CD4-positive, alpha-beta T cell treated with Interleukin-21 for 1 hour (primary cell): Measurements from ENCODE around the gene PLPP3.
"Not testable (repeated sequence)": the region's sequence is repeated elsewhere in the genome, so short reads cannot be mapped to it uniquely, and the experiment has no call there.

ENCODE experiments used
- DNase-seq: peaks from one replicate; pipeline ENCODE4 v3.0.0-alpha.2; 2020

Gene PLPP3

DNA sequence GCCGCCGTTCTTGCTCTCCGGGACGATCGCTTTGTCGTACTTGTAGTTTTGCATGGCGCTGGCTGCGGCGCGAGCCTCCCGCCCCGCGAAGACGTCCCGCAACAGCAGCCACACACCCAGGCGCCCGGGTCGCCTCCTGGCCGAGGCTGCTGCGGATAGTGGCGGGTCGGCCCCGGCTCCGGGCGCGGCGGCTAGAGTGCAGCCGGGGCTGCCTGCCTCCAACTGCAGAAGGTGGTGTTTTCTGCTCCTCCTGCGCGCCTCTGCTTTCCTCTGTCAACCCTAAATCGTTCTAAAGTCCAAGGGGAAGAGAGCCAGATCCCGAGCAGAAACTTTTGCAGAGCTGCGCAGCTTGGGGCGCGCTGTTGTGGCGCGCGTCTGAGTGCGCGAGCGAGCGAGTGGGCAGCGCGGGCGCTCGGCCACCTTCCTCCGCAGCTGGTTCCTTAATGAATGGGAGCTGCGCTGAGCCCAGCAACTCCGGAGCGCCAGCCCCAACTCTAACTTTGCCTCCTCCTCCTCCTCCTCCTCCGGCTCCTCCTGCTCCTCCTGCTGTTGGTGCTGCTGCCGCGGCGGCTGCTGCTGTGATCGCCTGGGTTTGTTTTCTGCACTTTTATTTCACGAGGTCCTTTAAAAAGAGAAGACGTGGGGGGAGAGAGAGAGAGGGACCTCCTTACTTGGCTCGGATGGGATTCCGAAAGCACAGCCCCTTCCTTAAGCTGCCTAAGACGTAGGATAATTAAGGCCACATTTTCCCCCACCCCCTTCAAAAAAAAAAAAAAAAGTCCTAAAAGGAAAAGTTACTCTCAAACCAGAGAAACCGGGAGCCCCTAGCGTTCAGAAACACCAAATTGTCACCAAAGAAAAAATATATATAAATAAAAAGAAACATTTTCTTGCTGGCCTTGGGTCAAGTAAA, at the start of gene PLPP3:
Gene PLPP3, minus strand, starts transcription at position 601 of the 913 bp plus-strand sequence. Its CDS starts 547 bp downstream, at position 54.
- DNase-seq, result no peak

DNA sequence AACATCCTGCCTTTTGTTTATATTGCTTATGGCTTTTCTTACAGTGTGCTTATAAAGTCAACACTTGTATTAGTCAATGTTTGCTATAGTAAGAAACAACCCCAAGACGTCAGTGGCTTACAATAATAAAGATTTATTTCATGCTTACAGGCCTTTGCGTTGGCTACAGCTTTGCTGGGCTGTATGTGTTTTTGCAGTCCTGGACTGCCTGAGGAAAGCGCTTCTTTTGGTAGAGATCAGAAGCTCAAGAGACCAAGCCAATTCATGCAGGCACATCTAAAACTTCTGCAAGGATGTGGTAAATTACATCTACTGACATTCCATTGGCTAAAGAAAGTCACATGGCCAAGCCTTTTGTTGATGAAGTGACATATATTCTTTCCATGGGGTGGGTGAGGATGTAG, 48.3 kb upstream of the PLPP3 start:
- no peak for DNase-seq

DNA sequence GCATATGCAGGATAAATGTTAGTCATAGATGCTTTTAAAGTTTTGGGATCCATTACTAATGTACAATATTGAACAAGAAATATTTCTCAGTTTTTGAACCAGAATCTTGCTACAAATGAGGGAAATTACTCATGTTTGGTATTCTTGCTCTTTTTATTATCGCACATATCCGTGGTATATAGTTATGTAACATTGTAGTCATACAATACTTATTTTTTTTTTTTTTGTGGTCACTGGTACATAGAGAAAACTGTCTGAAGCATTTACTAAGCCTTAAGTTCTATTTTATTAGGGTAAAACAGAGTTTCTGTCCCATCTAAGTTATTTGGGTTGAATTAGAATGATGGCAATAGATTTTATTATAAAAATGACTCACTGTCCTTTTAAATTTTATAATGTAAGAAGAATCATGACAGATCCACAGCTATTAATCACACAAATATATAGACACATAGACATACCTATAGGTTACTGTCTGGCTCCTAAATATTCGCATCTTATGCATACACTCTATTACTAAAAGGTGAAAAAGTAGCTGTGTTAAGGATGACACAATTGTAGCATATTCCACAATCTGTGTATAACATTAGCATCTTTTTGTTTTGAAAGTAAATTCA, 47.8 kb upstream of the PLPP3 start:
- DNase-seq, result no peak

DNA sequence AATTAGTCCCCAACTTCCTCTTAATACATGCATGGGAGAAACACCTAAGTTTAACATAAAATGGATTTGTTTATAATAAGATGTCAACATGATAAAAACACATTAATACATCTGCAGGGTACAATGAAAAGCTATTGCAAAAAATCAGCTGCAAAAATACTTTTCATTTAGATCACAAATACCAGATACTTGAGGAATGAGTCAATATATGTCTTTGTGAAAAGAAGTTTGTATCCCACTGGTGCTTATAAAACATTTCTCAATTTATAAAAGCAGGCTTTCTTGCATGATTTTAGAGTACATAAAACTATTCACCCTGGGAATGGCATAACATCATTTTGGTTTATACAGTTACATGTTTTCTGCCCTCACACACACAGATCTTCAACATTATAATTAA, 47.2 kb upstream of the PLPP3 start:
- no peak for DNase-seq

DNA sequence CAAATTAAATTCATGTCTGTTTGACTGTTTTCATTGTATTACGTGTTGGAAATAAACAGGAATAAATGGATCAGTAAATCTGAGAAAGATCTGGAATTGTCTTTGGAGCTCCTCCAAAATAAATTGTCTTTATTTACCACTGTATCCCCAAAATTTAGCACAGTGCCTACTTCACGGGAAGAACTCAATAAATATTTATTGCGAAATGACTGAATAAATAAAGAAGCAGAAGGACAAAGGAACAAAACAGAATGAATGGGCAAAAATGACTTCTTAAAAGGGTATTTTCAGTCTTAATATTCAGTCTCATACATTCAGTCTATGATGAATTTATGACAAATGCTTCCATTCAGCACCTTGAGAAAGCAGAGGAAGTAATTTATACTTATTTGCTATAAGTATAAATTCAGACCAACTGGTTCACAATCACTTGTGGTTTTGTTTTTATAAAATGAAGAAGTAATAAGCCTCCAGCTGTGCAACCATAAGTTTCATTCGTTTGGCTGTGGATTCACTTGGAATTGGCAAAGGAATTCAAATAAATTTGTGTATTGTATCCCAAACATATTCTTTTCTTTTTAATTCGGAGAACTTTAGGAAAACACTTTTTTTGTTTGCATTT, 46.6 kb upstream of the PLPP3 start:
- DNase-seq, result no peak

DNA sequence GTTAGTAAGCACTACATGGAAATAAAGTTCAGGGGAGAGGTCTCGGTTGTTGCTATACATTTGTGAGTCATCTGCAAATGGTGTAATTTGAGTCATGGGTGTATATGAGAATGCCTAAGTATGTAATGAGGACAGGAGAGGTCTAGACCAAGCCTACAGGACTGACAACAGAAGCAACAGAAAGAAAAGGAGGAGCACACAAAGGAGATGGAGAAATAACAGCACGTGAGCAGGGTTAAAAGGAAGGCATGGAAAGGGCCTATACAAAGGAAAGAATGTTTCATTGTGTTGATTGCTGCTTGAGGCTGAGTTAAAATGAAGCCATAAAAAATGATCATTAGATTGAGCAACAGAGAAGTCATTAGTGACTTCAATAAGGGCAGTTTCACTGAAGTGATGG, 37.8 kb upstream of the PLPP3 start:
- no peak for DNase-seq

DNA sequence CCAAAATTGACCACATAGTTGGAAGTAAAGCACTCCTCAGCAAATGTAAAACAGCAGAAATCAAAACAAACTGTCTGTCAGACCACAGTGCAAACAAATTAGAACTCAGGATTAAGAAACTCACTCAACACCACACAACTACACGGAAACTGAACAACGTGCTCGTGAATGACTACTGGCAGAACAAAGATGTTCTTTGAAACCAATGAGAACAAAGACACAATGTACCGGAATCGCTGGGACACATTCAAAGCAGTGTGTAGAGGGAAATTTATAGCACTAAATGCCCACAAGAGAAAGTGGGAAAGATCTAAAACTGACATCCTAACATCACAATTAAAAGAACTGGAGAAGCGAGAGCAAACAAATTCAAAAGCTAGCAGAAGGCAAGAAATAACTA, 31.4 kb upstream of the PLPP3 start:
- DNase-seq, result not testable (repeated sequence)

DNA sequence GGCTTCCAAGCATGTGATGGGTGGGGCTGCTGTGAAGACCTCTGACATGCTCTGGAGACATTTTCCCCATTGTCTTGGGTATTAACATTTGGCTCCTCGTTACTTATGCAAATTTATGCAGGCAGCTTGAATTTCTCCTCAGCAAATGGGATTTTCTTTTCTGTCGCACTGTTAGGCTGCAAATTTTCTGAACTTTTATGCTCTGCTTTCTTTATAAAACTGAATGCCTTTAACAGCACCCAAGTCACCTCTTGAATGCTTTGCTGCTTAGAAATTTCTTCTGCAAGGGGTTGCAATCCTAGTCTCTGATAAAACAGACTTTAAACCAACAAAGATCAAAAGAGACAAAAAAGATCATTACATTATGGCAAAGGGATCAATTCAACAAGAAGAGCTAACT, 30.7 kb upstream of the PLPP3 start:
- not testable (repeated sequence) for DNase-seq

DNA sequence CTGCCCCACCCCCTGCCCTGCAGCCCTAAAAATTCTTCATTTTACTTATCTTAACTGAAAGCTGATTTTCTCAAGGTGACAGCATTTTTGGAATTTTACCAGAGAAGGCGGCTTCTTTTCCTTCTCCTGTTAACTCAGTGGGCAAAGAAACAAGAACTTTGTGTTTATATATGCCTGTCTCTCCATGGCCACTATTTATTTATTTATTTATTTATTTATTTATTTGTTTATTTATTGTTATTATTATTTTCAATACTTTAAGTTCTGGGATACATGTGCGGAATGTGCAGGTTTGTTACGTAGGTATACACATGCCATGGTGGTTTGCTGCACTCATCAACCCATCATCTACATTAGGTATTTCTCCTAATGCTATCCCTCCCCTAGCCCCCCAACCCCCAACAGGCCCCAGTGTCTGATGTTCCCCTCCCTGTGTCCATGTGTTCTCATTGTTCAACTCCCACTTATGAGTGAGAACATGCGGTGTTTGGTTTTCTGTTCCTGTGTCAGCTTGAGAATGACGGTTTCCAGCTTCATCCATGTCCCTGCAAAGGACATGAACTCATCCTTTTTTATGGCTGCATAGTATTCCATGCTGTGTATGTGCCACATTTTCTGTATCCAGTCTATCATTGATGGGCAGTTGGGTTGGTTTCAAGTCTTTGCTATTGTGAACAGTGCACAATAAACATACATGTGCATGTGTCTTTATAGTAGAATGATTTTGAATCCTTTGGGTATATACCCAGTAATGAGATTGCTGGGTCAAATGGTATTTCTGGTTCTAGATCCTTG, 16.2 kb upstream of the PLPP3 start:
- not testable (repeated sequence) for DNase-seq

DNA sequence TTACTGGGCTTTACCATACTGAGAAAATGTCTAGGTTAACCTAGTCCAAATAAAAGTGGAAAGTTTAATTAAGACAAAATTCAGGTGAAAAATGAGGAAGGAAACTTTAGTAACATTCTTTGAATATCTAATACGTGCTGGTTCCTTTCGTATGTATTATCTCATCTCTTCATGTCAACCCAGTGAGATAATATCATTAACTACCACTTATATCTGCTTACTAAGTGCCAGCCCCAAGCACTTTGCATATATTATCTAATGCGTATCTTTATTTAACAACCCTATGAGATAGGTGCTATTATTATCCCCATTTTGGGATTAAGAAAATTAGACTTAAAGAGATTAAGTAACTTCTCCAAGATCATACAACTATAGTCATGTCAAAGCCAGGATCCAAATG, 12.5 kb upstream of the PLPP3 start:
- no peak for DNase-seq

DNA sequence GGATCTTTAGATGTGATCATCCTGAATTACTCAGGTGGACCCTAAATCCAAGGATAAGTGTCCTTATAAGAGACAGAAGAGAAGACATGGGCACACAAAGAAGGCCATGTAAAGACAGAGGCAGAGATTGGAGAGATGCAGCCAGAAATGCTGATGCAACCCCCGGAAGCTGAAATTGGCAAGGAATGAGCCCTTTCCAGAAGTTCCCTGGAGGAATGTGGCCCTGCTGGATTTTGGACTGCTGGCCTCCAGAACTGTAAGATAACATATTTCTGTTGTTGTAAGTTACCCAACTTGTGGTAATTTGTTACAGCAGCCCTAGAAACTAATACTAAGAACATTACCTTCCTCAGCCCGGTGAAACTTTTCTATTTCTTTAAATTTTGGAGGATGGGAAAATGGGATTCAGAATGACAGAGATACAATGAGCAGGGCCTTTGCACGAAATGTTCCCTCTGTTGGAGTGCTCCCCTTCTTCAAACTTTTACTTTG, 11.2 kb upstream of the PLPP3 start:
- no peak for DNase-seq

DNA sequence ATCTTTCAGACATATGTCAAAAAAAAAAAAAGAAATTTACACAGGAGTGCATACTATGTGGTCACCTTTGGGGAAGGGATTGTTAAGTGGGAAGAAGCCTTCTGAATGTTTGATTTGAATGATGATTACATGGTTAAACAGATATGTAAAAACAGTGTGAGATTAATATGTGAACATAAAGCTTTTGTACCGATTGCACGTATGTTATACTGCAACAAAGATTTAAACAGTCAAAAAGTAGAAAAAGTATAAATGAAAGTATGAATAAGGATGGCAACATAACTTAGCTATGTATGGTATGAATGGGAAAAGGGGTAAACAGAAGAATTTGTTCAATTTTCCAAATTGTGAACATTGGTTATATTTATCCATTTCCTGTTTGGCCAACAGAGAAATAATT, 10.0 kb upstream of the PLPP3 start:
- DNase-seq, result no peak

DNA sequence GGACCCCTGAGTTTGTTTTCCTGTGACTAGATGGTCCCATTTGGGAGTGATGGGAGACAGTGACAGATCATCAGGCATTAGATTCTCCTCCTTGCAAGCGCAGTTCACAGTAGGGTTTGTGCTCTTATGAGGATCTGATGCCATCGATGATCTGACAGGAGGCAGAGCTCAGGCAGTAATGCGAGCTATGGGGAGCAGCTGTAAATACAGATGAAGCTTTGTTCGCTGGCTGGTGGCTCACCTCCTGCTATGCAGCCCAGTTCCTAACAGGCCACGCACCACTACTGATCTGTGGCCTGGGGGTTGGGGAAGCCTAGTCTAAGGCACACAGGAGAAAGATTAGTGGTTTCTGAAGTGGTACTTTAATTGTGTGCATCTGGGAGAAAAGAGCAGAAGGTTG, 7.1 kb upstream of the PLPP3 start:
- DNase-seq, result no peak

DNA sequence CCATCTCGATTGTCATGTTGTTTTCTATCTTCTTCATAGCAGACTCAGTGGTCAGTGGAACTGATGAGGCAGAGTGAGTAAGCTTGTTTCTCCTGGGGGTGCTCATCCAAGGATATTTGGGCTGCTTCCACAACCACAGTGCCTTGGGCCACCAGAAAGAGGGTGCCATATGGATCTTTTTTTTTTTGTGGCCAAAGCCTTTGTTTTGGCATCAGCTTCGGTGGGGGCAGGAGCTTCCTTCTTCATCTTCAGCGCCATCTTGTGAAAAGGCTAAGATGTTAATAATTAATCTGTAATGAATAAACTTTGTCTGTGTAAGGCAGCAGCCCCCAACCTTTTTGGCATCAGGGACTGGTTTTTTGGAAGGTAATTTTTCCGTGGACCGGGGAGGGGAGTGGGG, 6.6 kb upstream of the PLPP3 start:
- DNase-seq, result no peak

DNA sequence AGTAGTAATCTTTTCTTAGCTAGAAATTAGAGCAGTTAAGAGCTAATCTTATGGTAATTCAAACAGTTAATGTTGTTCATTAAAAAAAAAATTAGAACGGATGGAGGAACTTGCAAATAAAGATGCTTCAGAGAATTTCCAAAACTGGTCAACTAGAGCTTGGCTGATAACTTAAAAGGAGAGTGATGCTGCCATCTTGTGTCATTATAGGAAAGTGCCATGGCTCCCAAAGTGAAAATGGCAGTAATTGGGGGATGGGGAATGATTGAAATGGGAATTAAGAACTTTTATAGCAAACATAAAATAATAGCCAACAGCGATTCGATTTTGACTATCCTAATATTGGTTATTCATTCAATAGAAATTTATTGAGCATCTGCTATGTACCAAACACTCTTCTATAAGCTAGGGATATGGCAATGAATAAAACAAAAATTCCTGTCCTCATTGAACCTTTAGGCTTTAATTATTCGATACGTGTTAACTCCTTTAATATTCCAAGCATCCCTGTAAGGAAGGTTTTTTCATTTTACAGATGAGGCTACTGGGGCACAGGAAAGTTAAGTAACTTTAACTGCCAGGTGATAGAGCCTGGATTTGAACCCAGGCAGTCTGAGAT, 5.7 kb upstream of the PLPP3 start:
- DNase-seq, result no peak

DNA sequence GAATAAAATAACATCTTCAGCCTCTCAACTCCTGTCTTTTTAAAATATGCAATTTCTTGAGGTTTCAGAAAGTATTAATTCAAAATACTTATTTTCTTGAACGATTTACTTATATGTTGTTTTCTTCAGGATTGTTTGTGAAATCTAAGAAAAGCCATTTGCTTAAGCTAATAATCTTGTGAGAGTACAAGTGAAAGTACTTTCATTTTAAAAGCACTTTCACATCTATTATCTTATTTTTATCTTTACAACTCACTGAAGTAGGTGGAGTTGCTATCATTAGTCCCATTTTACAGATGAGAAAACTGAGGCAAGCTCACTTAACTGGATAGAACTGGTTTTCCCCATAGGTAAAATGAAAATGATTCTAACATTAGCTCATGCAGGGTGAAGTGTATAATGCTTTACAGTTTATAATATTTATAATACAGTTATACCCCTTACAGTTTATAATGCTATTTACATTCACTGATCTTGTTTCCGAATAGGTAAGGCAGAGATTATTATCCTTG, 4.7 kb upstream of the PLPP3 start:
- DNase-seq, result no peak

DNA sequence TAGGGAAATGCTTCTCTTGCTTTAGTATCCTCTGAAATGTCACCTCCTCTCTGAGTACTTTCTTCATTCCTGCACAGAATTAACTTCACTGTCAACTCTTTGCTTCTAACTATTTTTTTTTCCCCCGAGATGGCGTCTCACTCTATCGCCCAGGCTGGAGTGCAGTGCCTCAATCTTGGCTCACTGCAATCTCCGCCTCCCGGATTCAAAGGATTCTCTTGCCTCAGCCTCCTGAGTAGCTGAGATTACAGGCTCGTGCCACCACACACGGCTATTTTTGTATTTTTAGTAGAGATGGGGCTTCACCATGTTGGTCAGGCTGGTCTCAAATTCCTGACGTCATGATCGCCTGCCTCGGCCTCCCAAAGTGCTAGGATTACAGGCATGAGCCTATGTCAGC, 1.4 kb upstream of the PLPP3 start:
- no peak for DNase-seq

DNA sequence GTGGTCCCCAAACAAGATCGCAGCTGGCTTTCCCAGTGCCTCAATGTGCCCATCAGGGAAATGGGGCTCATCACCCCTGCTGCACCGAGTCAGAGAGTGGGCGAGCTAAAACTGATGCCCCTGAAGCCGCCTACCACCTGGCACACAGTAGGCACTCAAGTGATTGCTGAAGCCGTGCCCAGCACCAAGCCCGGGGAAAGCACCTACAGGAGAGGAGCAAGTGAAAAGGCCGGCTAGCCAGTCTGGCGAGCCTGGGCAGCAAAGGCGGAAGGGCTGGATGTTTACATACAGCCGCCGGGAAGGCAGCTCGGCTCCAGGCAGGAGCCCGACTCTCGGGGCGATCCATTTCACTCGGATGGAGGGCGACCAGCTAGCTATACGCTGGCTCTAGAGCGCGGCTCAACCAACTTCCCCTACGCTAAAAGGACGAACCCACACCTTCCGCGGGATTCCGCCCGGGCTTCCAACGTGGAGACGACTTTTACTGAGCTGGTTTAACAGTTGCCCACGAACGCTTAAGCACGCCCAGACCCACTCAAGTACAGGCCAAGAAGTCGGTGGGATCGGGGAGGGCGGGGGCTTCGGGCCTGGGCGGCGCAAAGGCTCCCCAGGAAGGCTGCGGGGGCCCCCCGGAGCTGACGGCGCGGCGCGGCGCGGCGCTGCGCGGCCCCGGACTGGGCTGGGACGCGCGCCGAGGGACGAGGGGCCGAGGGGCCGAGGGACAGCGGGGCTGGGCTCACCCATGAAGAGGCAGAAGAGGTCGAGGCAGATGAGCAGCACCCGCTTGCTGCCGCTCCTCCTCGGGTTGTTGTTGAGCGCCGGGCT, 1.0 kb downstream of the PLPP3 start:
- DNase-seq, result no peak

DNA sequence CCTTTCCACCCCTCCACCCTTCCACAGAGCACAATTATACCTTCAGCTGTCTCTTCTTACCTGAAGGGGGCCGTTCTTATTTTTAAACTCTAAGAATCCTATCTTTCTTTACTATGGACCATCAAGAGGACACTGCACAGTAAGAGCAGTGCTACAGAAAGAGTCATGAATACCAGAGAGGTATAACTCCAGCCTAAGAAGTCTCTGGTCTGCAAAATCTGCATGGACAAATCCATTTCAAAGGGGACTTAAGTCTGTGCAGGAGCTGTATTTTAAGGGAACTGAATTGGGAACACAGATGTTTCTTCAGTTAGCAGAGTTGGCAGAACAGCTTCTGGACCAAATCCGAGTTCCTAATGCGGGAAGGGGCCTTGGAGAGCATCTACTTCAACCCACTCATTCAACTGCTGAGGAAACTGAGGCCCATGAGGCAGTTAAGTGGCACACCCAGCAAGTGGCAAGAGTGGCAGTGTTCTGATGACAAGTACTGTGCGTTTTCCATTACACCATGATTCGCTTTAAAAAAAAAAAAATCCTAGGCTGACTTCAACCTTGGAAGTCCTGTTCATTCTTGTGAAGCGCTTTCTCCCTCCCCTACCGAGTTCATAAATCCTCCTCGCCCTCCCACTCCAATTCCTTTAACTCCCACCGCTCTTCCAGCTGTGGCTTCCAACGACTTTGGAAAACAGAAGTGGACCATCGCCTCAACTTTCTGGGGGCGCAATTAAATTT, 1.8 kb downstream of the PLPP3 start:
- DNase-seq, result no peak

DNA sequence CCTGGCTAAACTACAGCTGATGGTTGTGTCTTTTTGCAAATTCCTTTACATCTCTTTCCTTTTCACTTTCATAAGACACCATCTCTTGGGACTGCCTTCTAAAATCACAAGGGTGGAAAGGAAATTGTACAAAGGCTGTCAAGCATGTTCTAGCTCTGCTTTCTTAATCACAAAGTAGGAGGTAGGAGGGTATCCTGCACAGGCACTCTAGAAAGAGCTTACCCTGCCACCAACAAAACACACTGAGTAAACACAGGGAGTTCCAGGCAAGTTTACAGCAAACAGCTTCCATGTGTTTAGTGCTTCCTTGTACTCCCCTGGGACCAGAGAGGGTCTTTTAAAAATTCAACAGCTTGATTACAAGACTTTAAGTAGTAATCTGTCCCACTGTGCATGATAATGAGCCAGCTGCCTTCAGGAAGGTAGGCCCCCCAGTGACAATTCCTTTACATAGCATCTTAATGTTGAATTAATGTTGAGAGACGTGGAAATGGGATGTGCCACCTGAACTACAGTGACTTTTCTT, 2.4 kb downstream of the PLPP3 start:
- no peak for DNase-seq
